ENCODE data around the gene TGFBR2.
A peak's percentile ranks its signal among the peaks of the same experiment; 100 is the strongest.

Gene TGFBR2

DNA sequence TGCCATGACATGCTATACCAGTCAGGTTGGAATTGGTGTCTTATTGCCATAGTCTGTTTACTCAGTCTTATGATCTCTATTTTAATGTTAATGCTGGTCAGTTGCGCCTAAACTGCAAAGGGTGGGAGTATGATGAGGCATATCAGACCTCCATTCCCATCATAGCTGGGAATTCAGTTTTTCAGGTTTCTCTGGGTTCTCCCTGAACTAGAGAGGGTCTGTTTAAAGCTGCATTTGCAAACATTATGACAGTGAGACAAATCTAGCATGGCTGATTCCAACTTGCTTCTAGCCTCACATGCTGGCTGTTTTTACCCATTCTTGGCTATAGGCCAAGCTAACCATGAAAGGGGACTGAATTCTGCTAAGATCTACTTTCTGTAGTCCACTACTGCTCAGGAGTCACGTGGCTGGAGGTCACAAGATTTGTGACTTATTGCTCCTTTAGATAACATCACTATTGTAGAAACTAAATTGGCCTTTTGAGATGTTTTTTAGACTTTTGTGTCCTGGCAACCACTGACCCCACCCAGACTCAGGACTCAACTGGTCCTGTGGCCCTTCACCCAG is 96.5 kb downstream of the TGFBR2 start:
- Histone ChIP-seq H3K9ac (ENCODE audit: low read length) (no peak overlapping the region), H3K27me3 (replicated peaks; ENCODE audit: control insufficient read depth, insufficient read depth, low read length) (no peaks in the 10 kb centered on the region), H3K4me1 (ENCODE audit: control insufficient read depth, insufficient read depth, low read length) (no peaks in the 10 kb centered on the region), H3K36me3 (ENCODE audit: control insufficient read depth, insufficient read depth, low read length, severe bottlenecking) (peaks cover 22% of the 10 kb centered on the region), H3K9me3 (ENCODE audit: control insufficient read depth, low read length) (no peaks in the 10 kb centered on the region), H3K4me3 (ENCODE audit: low read length) (no peak overlapping the region)
- no peak for DNase-seq (ENCODE audit: low read depth)

DNA sequence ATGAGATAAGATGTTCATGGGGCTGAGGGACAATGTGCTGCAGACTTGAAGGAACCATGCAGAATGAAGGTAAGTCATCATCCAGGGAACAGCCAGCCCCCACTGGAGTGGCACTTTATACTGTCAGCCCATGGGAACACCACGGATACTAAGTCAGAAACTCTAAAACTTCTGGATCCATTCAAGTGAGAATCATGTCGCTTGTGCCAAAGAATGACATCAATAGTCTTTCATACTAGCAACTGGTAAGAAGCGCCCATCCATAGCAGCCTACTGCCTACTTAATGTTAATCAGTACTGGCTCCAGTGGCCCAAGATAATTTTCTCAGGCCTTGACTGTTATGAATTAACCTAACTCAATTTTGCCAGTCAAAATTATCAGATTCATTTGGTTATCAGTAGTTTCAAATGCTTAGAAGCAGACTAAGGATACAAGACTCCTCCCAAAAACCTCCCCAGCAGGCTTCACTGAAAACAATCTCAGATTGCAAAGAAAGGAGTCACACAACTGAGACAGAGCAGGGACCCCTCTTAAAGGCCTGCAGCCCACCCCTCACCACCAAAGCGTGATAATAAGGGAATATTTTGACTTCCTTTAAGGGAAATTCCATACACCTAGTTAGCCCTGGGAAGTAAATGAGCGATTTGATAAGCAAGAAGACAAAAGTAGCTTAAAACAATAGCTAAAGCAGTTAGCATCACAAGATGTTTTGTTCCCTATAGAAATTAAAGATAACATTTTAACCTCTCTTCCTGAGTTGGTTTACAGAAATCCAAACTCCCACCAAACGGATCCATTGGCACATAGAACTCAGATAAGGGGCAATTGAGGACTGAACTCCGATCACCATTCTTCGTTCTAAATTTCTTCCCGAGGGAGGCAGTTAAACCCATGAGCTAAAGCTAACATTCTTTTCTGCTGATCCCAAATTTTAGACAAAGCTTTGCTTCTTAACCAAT is 98.8 kb downstream of the TGFBR2 start:
- no peak overlapping the region for H3K4me3 ChIP-seq (ENCODE audit: low read length)
- no peak overlapping the region for H3K9ac ChIP-seq (ENCODE audit: low read length)
- no peaks in the 10 kb centered on the region for H3K9me3 ChIP-seq (ENCODE audit: control insufficient read depth, low read length)
- no peaks in the 10 kb centered on the region for H3K27me3 ChIP-seq (replicated peaks; ENCODE audit: control insufficient read depth, insufficient read depth, low read length)
- no peaks in the 10 kb centered on the region for H3K4me1 ChIP-seq (ENCODE audit: control insufficient read depth, insufficient read depth, low read length)
- no peak for DNase-seq (ENCODE audit: low read depth)
- peaks cover 1% of the 10 kb centered on the region for H3K36me3 ChIP-seq (ENCODE audit: control insufficient read depth, insufficient read depth, low read length, severe bottlenecking)

GRCh38 chr3:30707825-30708224 is 101.4 kb downstream of the TGFBR2 start:
- Histone ChIP-seq H3K36me3 (ENCODE audit: control insufficient read depth, insufficient read depth, low read length, severe bottlenecking) (no peaks in the 10 kb centered on the region), H3K9ac (ENCODE audit: low read length) (no peak overlapping the region), H3K27me3 (replicated peaks; ENCODE audit: control insufficient read depth, insufficient read depth, low read length) (no peaks in the 10 kb centered on the region), H3K9me3 (ENCODE audit: control insufficient read depth, low read length) (no peaks in the 10 kb centered on the region), H3K4me1 (ENCODE audit: control insufficient read depth, insufficient read depth, low read length) (no peaks in the 10 kb centered on the region), H3K4me3 (ENCODE audit: low read length) (no peak overlapping the region)
- DNase-seq (ENCODE audit: low read depth) = no peak

DNA sequence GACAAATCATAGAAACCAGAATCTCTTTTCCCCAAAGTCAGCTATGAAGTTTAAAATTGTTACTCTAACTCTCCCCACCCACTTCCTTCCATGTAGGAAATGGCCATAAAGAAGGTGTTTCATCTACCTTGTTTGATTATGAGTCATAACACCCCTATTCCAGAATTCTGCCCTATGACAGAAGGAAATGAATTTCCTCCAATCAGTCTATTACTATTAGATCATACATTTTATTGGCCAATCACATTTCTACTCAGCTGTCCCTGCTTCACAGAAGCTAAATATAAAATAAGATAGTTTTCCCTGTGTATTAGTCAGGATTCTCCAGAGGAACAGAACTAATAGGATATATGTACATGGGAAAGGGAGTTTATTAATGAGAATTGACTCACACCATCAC is 102.1 kb downstream of the TGFBR2 start:
- no peaks in the 10 kb centered on the region for H3K36me3 ChIP-seq (ENCODE audit: control insufficient read depth, insufficient read depth, low read length, severe bottlenecking)
- no peak for DNase-seq (ENCODE audit: low read depth)
- H3K4me3 ChIP-seq (ENCODE audit: low read length) = no peak overlapping the region
- H3K27me3 ChIP-seq (replicated peaks; ENCODE audit: control insufficient read depth, insufficient read depth, low read length) = no peaks in the 10 kb centered on the region
- no peak overlapping the region for H3K9ac ChIP-seq (ENCODE audit: low read length)
- H3K9me3 ChIP-seq (ENCODE audit: control insufficient read depth, low read length) = no peaks in the 10 kb centered on the region
- no peaks in the 10 kb centered on the region for H3K4me1 ChIP-seq (ENCODE audit: control insufficient read depth, insufficient read depth, low read length)

- H3K9ac ChIP-seq (ENCODE audit: low read length) = no peak overlapping the region
- DNase-seq (ENCODE audit: low read depth) = no peak
- H3K36me3 ChIP-seq (ENCODE audit: control insufficient read depth, insufficient read depth, low read length, severe bottlenecking) = no peaks in the 10 kb centered on the region
- no peaks in the 10 kb centered on the region for H3K9me3 ChIP-seq (ENCODE audit: control insufficient read depth, low read length)
- no peak overlapping the region for H3K4me3 ChIP-seq (ENCODE audit: low read length)
- H3K4me1 ChIP-seq (ENCODE audit: control insufficient read depth, insufficient read depth, low read length) = no peaks in the 10 kb centered on the region
- H3K27me3 ChIP-seq (replicated peaks; ENCODE audit: control insufficient read depth, insufficient read depth, low read length) = no peaks in the 10 kb centered on the region
Observed at GRCh38 chr3:30710017-30710416, 103.6 kb downstream of the TGFBR2 start.

- Histone ChIP-seq H3K4me1 (ENCODE audit: control insufficient read depth, insufficient read depth, low read length) (no peaks in the 10 kb centered on the region), H3K27me3 (replicated peaks; ENCODE audit: control insufficient read depth, insufficient read depth, low read length) (no peaks in the 10 kb centered on the region), H3K4me3 (ENCODE audit: low read length) (no peak overlapping the region), H3K36me3 (ENCODE audit: control insufficient read depth, insufficient read depth, low read length, severe bottlenecking) (no peaks in the 10 kb centered on the region), H3K9ac (ENCODE audit: low read length) (no peak overlapping the region), H3K9me3 (ENCODE audit: control insufficient read depth, low read length) (no peaks in the 10 kb centered on the region)
- DNase-seq (ENCODE audit: low read depth) = no peak
Observed at GRCh38 chr3:30711151-30711550, 104.8 kb downstream of the TGFBR2 start.

DNA sequence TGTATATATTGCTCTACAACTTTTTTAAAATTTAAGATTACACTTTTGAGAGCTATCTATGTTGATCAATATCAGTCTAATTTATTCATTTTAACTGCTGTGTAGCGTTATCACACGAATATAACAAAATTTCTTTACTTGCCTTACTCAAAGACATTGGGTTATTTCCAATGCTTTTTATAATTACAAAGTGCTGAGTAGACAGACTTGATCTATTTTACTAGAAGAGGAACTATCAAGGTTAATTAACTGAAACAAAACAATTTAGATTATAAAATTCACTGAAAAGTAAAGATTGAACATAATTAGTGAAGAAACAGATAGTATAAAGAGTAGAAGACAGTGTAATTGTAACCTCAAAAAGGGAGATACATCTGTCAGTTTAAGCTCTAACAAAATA is 105.5 kb downstream of the TGFBR2 start:
- no peak for DNase-seq (ENCODE audit: low read depth)
- Histone ChIP-seq H3K4me3 (ENCODE audit: low read length) (no peak overlapping the region), H3K9ac (ENCODE audit: low read length) (no peak overlapping the region)

GRCh38 chr3:30712991-30713390 is 106.6 kb downstream of the TGFBR2 start:
- no peak for DNase-seq (ENCODE audit: low read depth)
- H3K9me3 ChIP-seq (ENCODE audit: control insufficient read depth, low read length) = no peaks in the 10 kb centered on the region
- H3K27me3 ChIP-seq (replicated peaks; ENCODE audit: control insufficient read depth, insufficient read depth, low read length) = no peaks in the 10 kb centered on the region
- no peak overlapping the region for H3K4me3 ChIP-seq (ENCODE audit: low read length)
- H3K9ac ChIP-seq (ENCODE audit: low read length) = no peak overlapping the region
- no peaks in the 10 kb centered on the region for H3K4me1 ChIP-seq (ENCODE audit: control insufficient read depth, insufficient read depth, low read length)
- H3K36me3 ChIP-seq (ENCODE audit: control insufficient read depth, insufficient read depth, low read length, severe bottlenecking) = no peaks in the 10 kb centered on the region

More for the DNA sequence above, 105.5 kb downstream of the TGFBR2 start:
- Histone ChIP-seq H3K4me1 (ENCODE audit: control insufficient read depth, insufficient read depth, low read length) (no peaks in the 10 kb centered on the region), H3K9me3 (ENCODE audit: control insufficient read depth, low read length) (no peaks in the 10 kb centered on the region), H3K27me3 (replicated peaks; ENCODE audit: control insufficient read depth, insufficient read depth, low read length) (no peaks in the 10 kb centered on the region), H3K36me3 (ENCODE audit: control insufficient read depth, insufficient read depth, low read length, severe bottlenecking) (no peaks in the 10 kb centered on the region)

- Histone ChIP-seq H3K9me3 (ENCODE audit: control insufficient read depth, low read length) (no peaks in the 10 kb centered on the region), H3K9ac (ENCODE audit: low read length) (no peak overlapping the region), H3K4me3 (ENCODE audit: low read length) (no peak overlapping the region), H3K27me3 (replicated peaks; ENCODE audit: control insufficient read depth, insufficient read depth, low read length) (no peaks in the 10 kb centered on the region), H3K36me3 (ENCODE audit: control insufficient read depth, insufficient read depth, low read length, severe bottlenecking) (no peaks in the 10 kb centered on the region), H3K4me1 (ENCODE audit: control insufficient read depth, insufficient read depth, low read length) (no peaks in the 10 kb centered on the region)
- DNase-seq (ENCODE audit: low read depth) = peak; percentile 29
Observed at GRCh38 chr3:30713885-30714503, 107.6 kb downstream of the TGFBR2 start.

GRCh38 chr3:30719536-30719935 is 113.1 kb downstream of the TGFBR2 start:
- H3K9ac ChIP-seq (ENCODE audit: low read length) = no peak overlapping the region
- H3K36me3 ChIP-seq (ENCODE audit: control insufficient read depth, insufficient read depth, low read length, severe bottlenecking) = no peaks in the 10 kb centered on the region
- no peaks in the 10 kb centered on the region for H3K4me1 ChIP-seq (ENCODE audit: control insufficient read depth, insufficient read depth, low read length)
- H3K27me3 ChIP-seq (replicated peaks; ENCODE audit: control insufficient read depth, insufficient read depth, low read length) = no peaks in the 10 kb centered on the region
- no peak for DNase-seq (ENCODE audit: low read depth)
- no peaks in the 10 kb centered on the region for H3K9me3 ChIP-seq (ENCODE audit: control insufficient read depth, low read length)
- no peak overlapping the region for H3K4me3 ChIP-seq (ENCODE audit: low read length)

- H3K9me3 ChIP-seq (ENCODE audit: control insufficient read depth, low read length) = no peaks in the 10 kb centered on the region
- DNase-seq (ENCODE audit: low read depth) = peak; percentile 34
- no peaks in the 10 kb centered on the region for H3K4me1 ChIP-seq (ENCODE audit: control insufficient read depth, insufficient read depth, low read length)
- H3K9ac ChIP-seq (ENCODE audit: low read length) = no peak overlapping the region
- no peaks in the 10 kb centered on the region for H3K27me3 ChIP-seq (replicated peaks; ENCODE audit: control insufficient read depth, insufficient read depth, low read length)
- no peak overlapping the region for H3K4me3 ChIP-seq (ENCODE audit: low read length)
- no peaks in the 10 kb centered on the region for H3K36me3 ChIP-seq (ENCODE audit: control insufficient read depth, insufficient read depth, low read length, severe bottlenecking)
Observed at GRCh38 chr3:30720586-30721313, 114.3 kb downstream of the TGFBR2 start.

Data from adipocyte (in vitro differentiated cells).